GM19372 (cell line): Measurements from ENCODE around the gene ANKDD1B.
A peak's percentile ranks its signal among the peaks of the same experiment; 100 is the strongest.

Experiments
- ATAC-seq: cut with Tn5 transposase; IDR thresholded peaks from one replicate; pipeline ENCODE4 v1.9.1; 2021; ENCODE audit warnings: mild to moderate bottlenecking, low read depth, moderate library complexity; ENCODE audit not compliant: unreplicated experiment

The ANKDD1B gene

GRCh38 chr5:75656311-75657003 lies 45.2 kb downstream of the ANKDD1B start:
- no peak for ATAC-seq

- ATAC-seq: peak; percentile 23
Measured at GRCh38 chr5:75659791-75660450, 48.7 kb downstream of the ANKDD1B start.

- peak; percentile 51 for ATAC-seq
Measured at GRCh38 chr5:75660678-75661465, 49.6 kb downstream of the ANKDD1B start.

GRCh38 chr5:75662061-75662460 lies 50.8 kb downstream of the ANKDD1B start:
- no peak for ATAC-seq

DNA sequence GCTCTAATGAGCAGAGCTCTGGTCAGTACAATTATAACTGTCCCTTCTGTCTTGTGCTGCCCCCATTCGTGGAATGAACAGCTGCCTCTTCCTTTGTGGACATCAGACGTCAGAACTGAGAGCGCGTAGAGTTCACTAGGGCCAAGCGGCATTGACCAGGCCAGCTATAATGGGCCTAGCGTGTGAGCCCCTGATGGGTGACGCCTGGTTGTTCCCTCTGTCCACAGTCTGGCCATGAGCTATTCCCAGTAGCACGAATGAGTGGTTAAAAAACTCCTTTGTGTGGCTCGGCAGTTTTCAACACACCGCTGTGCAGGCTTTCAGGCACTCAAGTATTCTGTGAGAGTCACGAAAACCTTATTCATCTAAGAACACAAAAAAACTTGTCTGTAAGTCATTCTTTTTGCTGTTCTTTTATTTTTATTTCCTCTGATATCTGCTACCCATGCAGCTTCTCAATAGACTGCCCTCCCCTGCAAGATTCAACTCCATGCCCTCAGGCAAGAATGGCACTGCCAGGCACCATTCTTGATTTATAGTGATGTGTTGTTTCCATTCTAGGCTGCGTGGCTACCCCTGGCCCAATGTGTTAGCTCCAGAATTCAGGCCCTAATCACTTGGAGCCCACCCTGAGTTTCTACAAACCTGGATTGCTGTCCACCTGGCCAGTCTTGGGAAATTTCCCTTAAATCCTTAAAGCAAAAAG lies 52.5 kb downstream of the ANKDD1B start:
- no peak for ATAC-seq

- no peak for ATAC-seq
Measured at GRCh38 chr5:75664979-75665378, 53.7 kb downstream of the ANKDD1B start.

- ATAC-seq: no peak
Measured at GRCh38 chr5:75666801-75667200, 55.5 kb downstream of the ANKDD1B start.

DNA sequence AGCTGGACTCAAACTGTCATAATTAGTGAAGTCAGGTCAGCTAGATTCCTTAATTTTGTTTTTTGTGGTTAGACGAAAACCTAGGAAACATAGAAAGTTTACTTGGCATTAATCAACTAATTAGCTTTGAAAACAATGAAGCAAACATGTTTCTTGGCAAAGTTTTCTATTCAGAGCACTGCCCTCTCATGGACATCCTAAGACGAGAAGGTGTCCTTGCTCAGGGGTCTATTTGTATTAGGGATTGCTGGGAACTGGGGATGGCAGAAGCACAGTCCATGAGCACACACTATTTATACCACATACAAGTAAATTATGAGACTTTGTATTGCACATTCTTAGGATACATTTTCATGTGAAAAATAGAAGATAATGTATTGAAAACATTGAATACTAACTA lies 56.3 kb downstream of the ANKDD1B start:
- ATAC-seq: no peak

GRCh38 chr5:75668445-75668844 lies 57.2 kb downstream of the ANKDD1B start:
- no peak for ATAC-seq

GRCh38 chr5:75668977-75669689 lies 57.9 kb downstream of the ANKDD1B start:
- ATAC-seq: peak; percentile 88

DNA sequence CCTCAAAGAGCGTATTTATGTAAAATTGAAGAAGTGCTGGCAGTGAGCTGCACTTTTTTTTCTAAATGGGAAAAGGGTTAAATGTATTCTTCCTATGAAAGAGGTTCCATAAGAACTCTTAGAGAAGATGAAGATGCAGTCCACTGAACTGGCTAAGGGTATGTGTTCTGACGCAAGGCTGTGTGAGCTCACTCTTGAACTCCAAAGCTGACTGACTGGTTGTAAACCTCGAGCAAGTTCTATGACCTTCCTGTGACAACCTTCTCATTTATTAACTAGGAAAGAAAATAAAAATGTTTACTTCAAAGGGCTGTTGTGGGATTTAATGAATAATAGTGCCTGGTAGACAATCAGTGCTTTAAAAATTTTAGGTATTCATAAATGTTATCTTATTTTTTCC lies 59.3 kb downstream of the ANKDD1B start:
- no peak for ATAC-seq

DNA sequence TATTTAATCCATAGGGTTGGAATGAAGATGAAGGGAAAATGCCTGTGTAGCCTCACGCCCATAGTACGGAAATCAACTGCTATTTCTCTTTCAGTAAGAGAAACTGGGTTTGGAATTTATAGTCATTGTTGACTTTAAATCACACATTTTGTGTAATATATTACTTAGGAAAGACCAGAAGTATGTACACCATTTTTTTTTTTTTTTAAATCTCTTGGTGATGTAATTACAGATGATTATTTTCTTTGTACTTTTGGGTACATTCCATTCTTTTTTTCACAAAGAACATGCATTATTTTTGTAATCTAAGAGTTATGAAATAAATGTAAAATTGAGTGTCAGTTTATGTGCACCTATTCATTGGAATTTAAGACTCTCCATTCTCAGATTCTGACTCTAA lies 60.3 kb downstream of the ANKDD1B start:
- no peak for ATAC-seq

DNA sequence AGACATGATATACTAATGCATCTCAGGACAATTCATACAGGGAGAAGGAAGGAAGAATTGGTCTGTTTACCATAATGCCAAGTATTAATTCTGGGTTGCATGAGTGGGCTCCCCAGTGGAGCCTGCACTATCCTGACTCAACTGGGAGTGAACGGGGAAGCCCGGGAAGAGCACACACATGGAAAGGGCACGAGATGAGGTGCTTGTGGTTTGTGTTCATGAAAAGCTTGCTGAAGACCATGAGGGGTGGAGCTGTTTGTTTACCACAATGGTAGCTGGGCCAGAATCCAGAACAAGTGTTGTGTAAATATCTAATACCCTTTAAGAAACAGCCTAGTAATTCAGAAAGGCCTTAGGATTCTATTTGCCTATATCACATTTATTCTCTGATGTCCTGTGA lies 61.4 kb downstream of the ANKDD1B start:
- no peak for ATAC-seq

DNA sequence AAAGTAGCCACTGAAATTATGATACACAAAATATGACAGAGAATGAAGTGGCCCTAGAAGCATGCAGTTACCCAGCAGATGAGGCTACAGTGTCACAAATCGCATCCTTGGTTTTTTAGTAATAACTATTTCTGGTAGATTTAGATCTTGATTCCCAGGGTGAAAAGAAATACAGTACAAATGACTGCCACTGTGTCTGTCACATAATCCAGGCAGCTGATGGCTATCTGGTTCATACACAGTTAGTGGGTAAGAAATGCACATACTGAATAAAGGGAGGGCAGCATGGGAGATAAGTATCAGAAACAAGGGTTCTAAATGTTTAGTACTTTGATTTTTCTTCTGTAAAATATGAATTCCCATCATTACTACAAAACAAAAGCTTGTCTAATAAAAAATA lies 64.5 kb downstream of the ANKDD1B start:
- no peak for ATAC-seq

- ATAC-seq: no peak
Measured at GRCh38 chr5:75677607-75678006, 66.4 kb downstream of the ANKDD1B start.

DNA sequence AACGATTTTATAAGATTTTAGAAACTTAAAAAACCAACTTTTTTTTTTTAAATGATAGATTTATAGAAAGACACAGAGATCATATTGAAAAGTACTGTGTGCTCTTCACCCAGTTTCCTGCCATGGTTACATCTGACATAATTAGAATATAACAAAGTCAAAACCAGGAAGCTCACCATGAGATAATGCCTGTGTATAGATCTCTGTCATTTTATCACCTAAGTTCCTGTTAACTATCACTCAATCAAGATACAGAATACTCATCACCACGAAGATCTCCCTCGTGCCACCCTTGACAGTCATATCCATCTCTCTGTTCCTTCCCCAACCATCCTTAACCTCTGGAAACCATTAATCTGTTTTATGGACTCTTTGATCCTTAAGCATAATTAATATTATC lies 66.9 kb downstream of the ANKDD1B start:
- no peak for ATAC-seq

GRCh38 chr5:75681125-75681830 lies 70.0 kb downstream of the ANKDD1B start:
- no peak for ATAC-seq

DNA sequence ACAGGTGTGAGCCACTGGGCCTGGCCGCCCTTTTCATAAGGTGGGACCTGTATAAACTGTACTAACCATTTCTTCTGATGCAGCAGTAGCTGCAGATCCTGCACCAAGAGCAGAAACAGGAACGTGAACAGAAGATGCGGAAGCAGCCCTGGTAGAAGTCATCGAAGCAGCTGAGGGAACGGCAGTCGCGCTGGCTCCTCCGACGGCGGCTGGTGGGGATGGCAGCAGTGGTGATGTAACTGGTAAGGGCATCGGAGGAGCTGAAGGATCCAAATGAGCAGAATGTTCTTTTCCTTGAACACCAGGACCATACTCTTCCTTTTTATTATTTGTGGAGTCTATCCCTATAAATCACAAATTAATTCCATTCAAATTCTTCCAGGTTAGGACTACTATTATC lies 73.9 kb downstream of the ANKDD1B start:
- ATAC-seq: no peak

DNA sequence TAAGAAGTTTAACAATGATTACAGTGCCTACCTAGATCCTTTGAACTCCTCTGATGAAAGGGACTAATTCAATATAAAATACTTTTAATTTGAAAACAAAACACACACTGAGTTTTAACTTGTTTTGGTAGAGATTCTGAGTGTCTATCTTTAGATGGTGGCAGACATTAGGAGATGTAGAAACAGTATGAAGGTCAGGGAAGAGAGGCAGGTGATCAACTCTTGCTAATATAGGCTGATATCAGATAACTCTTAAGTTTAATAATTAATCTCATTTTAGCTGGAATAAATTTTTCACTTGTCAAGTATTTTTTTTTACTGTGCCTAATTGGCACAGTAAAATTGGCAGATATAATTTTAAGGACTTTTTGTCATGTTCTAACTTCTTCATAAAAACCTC lies 75.2 kb downstream of the ANKDD1B start:
- ATAC-seq: no peak

GRCh38 chr5:75690669-75691068 lies 79.4 kb downstream of the ANKDD1B start:
- no peak for ATAC-seq
